Breast epithelium (tissue), 4 donors: ENCODE results near the gene BTD. TPM values are rescaled to one million over a fixed set of nuclear protein-coding genes. Genes with fewer than 3 reads are reported as not detected.

Source experiments
- DNase-seq, 2 donors: peaks; one replicate each; pipeline ENCODE4 v3.0.0-alpha.2; 2019; ENCODE audit warnings: low spot score in 2 of 2
- H3K27ac ChIP-seq, 2 donors: fragments of 200-600 bp; sonication (generic) in 1 of 2; one replicate each; pipeline ENCODE4 v1.5.1; 2016 to 2019; ENCODE audit warnings: mild to moderate bottlenecking in 1 of 2
- H3K27me3 ChIP-seq, 2 donors: fragments of 200-600 bp; sonication (generic) in 1 of 2; one replicate each; pipeline versions ENCODE4 v1.5.1 to v1.6.0; 2017 to 2019; ENCODE audit warnings: control low read depth in 1 of 2, mild to moderate bottlenecking in 1 of 2
- H3K36me3 ChIP-seq: fragments of 200-600 bp; one replicate; pipeline ENCODE4 v1.5.1; 2019
- H3K4me1 ChIP-seq, 2 donors: fragments of 200-600 bp; sonication (generic); one replicate each; pipeline ENCODE4 v1.5.1; 2016 to 2019; ENCODE audit warnings: control low read depth in 1 of 2
- H3K4me3 ChIP-seq, 3 donors: fragments of 200-600 bp; sonication (generic); 1 replicate in 2 of 3; 2 replicates in 1 of 3; pipeline ENCODE4 v1.5.1; 2016 to 2019; ENCODE audit warnings: mild to moderate bottlenecking in 3 of 3, moderate library complexity in 2 of 3
- H3K9me3 ChIP-seq, 2 donors: fragments of 200-600 bp; sonication (generic) in 1 of 2; one replicate each; pipeline ENCODE4 v1.5.1; 2016 to 2019; ENCODE audit warnings: control low read depth in 1 of 2
- POLR2A ChIP-seq: fragments of 450-650 bp; IDR thresholded peaks from one replicate; pipeline ENCODE4 v1.6.1; 2016; ENCODE audit warnings: antibody characterized with exemption, mild to moderate bottlenecking, moderate library complexity
- POLR2AphosphoS5 ChIP-seq, 3 donors: sonication (generic); formaldehyde crosslinking; IDR thresholded peaks; one replicate each; pipeline ENCODE4 v1.6.1; 2017; ENCODE audit warnings: antibody characterized with exemption in 3 of 3
- intact Hi-C: fragments of 100-400 bp; cut with DNase I; formaldehyde crosslinking; loops from one replicate; pipeline ENCODE4 v1.15.1; 2023; ENCODE audit warnings: low total_unique reads
- total RNA-seq, 3 donors: library from RNA; depleted of rRNA; stranded (reverse); fragments of >200 nt; gene quantifications; one replicate each; pipeline ENCODE4 v1.1.0, GENCODE V29; 2016
- TF ChIP-seq, protein P1 (sequence below), 3 donors: fragments of 450-650 bp; IDR thresholded peaks; one replicate each; pipeline ENCODE4 v1.5.1; 2016 to 2017; ENCODE audit warnings: antibody characterized with exemption in 3 of 3, mild to moderate bottlenecking in 3 of 3, moderate library complexity in 3 of 3

Gene BTD, protein sequence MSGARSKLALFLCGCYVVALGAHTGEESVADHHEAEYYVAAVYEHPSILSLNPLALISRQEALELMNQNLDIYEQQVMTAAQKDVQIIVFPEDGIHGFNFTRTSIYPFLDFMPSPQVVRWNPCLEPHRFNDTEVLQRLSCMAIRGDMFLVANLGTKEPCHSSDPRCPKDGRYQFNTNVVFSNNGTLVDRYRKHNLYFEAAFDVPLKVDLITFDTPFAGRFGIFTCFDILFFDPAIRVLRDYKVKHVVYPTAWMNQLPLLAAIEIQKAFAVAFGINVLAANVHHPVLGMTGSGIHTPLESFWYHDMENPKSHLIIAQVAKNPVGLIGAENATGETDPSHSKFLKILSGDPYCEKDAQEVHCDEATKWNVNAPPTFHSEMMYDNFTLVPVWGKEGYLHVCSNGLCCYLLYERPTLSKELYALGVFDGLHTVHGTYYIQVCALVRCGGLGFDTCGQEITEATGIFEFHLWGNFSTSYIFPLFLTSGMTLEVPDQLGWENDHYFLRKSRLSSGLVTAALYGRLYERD
- 10 to 100 TPM; 30.2 to 89.8 (median 35.1) TPM for total RNA-seq

DNA sequence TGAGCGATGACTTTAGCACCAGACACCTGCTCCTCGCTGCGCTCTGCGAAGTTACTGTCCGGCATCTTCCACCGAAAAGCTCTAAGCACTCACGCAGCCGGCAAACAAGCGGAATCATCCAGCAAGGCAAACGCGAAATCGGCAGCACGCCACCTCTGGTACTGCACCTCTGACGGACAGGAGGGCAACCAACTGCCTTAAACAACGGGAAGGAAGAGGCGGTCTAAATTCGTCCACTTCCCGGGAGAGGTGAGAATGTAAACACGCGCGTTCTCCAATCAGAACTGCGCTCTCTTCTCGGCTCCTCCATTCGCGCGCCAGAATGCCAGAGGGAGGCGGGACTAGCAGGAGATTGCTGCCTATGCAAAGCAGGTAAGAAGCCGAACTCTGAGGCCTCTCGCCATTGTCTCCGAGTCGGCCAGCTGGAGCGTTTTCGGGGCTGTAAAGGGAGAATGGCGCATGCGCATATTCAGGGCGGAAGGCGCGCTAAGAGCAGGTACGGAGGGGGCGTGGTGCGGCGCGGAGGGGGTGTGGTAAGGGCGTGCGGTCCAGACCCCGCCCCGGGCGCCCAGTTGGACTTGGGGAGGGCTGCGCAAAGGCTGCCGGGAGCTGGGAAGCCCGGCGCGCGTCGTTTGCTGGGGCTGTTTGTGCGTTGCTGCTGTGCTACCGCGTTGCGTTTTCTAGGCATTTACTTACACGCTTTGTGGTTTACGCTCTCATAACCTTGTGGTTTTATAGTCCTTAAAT is at the start of gene BTD, which contains the start of gene HACL1:
TSS of gene BTD (plus strand) at position 347 of the 747 bp plus-strand sequence. CDS start 33,695 bp downstream, outside the sequence.
TSS of gene HACL1 (minus strand) at position 171 of the 747 bp plus-strand sequence. CDS start at position 65, 106 bp downstream.
- peak; percentile 96 to 99 for DNase-seq
- Histone ChIP-seq H3K4me3 (peak within 1 kb of the TSS; percentile 78 to 90 (median 82)), H3K4me1 (peaks cover 0 to 8% of the 10 kb centered on the region in 2 donors), H3K27me3 (no peaks in the 10 kb centered on the region), H3K9me3 (no peaks in the 10 kb centered on the region), H3K27ac (peak within 1 kb of the TSS; percentile 85 to 94), H3K36me3 (no peaks in the 10 kb centered on the region)
- intact Hi-C loops: no loop called here
- TF ChIP-seq, protein P1, sequence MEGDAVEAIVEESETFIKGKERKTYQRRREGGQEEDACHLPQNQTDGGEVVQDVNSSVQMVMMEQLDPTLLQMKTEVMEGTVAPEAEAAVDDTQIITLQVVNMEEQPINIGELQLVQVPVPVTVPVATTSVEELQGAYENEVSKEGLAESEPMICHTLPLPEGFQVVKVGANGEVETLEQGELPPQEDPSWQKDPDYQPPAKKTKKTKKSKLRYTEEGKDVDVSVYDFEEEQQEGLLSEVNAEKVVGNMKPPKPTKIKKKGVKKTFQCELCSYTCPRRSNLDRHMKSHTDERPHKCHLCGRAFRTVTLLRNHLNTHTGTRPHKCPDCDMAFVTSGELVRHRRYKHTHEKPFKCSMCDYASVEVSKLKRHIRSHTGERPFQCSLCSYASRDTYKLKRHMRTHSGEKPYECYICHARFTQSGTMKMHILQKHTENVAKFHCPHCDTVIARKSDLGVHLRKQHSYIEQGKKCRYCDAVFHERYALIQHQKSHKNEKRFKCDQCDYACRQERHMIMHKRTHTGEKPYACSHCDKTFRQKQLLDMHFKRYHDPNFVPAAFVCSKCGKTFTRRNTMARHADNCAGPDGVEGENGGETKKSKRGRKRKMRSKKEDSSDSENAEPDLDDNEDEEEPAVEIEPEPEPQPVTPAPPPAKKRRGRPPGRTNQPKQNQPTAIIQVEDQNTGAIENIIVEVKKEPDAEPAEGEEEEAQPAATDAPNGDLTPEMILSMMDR (IDR thresholded peaks at IDR 0.05): peak in 2 of 3 donors; percentile 22 to 49
- TF ChIP-seq POLR2A: peak; percentile 69
- peak; percentile 64 to 84 (median 79) for TF ChIP-seq POLR2AphosphoS5 (IDR thresholded peaks at IDR 0.05)

DNA sequence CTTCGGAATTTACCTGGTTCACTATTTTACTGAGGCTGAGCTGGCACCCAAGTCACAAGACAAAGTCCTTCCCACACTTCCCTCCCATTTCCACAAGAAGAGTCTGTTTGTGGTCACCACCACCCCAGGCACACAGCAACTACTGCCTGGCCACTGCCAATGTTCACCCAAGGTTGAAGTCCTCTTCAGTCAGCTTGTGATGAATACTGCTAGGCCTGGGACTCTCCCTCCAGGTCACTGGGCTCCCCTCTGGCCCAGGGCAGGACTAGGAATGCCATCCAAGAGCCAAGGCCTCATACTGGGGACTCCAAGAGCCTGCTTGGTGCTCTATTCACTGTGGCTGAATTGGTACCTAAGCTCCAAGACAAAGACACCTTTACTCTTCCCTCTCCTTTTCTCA is 49.6 kb upstream of the BTD start:
- no peak overlapping the region for H3K4me3 ChIP-seq
- no peaks in the 10 kb centered on the region for H3K27me3 ChIP-seq
- H3K27ac ChIP-seq: no peak overlapping the region
- H3K4me1 ChIP-seq: no peaks in the 10 kb centered on the region
- no peaks in the 10 kb centered on the region for H3K9me3 ChIP-seq
- H3K36me3 ChIP-seq: no peaks in the 10 kb centered on the region
- DNase-seq: no peak
- intact Hi-C loops: no loop called here
- TF ChIP-seq POLR2A (no peak), POLR2AphosphoS5 (IDR thresholded peaks at IDR 0.05) (no peak)
- TF ChIP-seq, protein P1 (IDR thresholded peaks at IDR 0.05): no peak

DNA sequence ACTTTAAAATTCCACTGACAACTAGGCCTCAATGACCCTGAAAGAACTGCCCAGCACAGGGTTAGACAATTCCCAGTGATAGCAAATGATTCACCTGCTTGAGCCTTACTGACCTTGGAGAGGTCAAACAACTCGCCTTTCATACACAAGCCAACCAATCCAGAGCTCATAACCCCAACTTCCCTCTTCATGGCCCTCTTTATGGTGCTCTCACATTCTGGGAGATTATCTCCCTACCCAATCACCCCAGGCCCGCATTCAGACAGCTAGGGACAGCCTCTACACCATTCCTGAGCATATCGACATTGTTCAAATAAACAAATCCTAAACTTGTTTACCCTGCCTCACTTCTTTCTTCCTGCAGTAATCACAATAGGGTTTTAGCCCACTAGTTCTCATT is 47.8 kb upstream of the BTD start:
- no peak for DNase-seq
- no peaks in the 10 kb centered on the region for H3K9me3 ChIP-seq
- no peak overlapping the region for H3K27ac ChIP-seq
- intact Hi-C loops: no loop called here
- no peaks in the 10 kb centered on the region for H3K36me3 ChIP-seq
- no peaks in the 10 kb centered on the region for H3K27me3 ChIP-seq
- no peaks in the 10 kb centered on the region for H3K4me1 ChIP-seq
- H3K4me3 ChIP-seq: no peak overlapping the region
- TF ChIP-seq POLR2A (no peak), POLR2AphosphoS5 (IDR thresholded peaks at IDR 0.05) (no peak)
- TF ChIP-seq, protein P1 (IDR thresholded peaks at IDR 0.05): no peak

DNA sequence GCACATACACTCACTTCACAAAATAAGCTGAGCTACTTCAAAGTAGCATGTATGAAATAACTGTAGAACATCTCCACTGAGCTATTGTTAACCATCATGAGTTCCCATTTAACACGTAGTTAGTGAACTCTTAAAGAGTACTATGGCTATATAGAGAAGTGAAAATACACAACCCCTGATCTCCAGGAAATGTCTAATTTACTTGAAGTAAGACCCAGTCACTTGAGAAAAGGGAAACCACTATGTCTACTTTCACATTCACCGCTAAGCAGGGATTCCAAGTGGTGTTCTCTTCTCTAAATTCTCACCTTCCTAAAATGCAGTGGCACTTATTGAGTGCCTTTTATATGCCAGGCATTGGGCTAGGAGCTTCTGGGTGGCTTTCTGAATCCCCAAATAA is 45.0 kb upstream of the BTD start:
- intact Hi-C loops: no loop called here
- Histone ChIP-seq H3K4me3 (no peak overlapping the region), H3K36me3 (no peaks in the 10 kb centered on the region), H3K27ac (no peak overlapping the region), H3K27me3 (no peaks in the 10 kb centered on the region), H3K9me3 (no peaks in the 10 kb centered on the region), H3K4me1 (no peaks in the 10 kb centered on the region)
- DNase-seq: no peak
- TF ChIP-seq, protein P1 (IDR thresholded peaks at IDR 0.05): no peak
- no peak for TF ChIP-seq POLR2A
- TF ChIP-seq POLR2AphosphoS5 (IDR thresholded peaks at IDR 0.05): no peak
